Activated CD4-positive, alpha-beta T cell treated with anti-CD3 and anti-CD28 coated beads for 48 hours (primary cell): ENCODE measurements around the gene SRSF1.
A peak's percentile ranks its signal among the peaks of the same experiment; 100 is the strongest.
"Not testable (repeated sequence)": the region's sequence is repeated elsewhere in the genome, so short reads cannot be mapped to it uniquely, and the experiment has no call there.

Experiments used
- DNase-seq: peaks from one replicate; pipeline ENCODE4 v3.0.0-alpha.2; 2020

Gene SRSF1

DNA sequence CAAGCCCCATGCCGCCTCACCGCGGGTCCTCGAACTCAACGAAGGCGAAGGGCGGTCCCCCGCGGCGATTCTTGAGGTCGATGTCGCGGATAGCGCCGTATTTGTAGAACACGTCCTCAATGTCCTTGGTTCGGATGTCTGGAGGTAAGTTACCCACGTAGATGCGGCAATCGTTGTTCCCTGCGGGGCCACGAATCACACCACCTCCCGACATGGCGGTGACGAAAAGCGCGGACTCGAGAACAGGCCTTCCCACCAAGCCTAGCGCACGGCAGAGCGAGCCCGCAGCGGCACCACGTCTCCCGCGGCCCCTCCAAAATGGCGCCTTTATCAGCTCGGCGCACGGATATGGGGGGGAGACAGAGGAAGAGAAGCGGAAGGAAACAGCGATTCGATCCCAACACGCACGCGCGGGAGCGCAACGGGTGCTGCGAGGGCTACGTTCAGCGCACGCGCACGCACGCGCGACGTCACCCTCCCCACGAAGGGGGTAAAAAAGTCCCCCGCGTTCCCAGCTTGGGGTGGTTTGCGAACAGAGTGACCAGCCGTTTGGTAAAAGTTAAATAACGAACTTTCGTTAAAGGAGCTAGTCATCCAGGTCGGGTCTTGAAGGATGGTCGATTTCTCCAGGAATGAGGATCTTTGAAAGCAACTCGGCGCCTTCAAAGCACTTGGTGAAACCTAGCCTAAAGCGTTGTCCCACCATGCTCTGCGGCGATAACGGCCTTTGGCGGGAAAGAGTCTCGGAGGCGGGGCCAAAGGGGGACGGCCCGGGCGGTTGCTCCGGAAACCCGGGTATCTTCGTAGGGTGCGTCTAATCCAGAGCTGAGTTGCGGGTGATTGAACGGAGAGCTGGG, at the start of gene SRSF1:
Gene SRSF1 (minus strand): TSS at position 323 of the 857 bp plus-strand sequence. CDS start 109 bp downstream, at position 214.
- DNase-seq, result peak; percentile 99

DNA sequence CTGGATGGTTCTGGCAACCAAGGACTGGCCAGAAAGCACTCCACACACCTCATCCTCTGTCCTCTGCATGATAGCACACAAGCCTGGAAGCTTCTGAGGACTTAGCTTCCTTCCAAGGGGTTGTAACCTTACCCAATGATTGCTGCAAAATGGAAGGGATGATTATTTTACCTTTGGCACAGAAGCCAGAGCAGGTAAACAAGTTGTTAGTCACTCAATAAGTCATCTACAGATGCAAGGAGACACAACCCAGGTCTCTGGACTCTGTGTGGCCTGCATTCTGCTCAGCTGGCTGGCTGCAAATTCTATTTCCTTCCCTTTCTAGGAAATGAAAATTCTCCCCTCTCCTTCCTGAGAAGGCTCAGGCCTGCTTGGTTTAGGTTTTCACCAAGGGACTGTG, 49.4 kb upstream of the SRSF1 start:
- DNase-seq, result no peak

DNA sequence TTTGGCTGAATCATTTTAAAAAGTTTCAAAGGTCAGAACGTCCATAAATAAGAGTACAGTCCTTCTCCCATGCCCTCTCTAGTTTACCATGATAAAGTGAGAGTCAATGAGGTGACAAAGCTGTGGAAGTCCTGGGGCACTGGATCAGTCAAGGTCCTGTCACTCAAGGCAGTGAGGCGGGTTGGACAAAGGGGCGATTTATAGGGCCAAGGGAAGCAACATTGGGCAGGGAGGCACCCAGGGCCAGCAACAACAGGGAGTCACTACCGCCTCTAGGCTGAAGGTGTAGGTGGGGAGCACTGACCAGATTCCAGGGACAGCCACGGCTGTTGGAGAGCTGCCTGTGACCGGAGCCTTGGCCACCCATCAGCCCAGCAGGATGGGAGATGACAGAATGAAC, 47.6 kb upstream of the SRSF1 start:
- DNase-seq, result no peak

DNA sequence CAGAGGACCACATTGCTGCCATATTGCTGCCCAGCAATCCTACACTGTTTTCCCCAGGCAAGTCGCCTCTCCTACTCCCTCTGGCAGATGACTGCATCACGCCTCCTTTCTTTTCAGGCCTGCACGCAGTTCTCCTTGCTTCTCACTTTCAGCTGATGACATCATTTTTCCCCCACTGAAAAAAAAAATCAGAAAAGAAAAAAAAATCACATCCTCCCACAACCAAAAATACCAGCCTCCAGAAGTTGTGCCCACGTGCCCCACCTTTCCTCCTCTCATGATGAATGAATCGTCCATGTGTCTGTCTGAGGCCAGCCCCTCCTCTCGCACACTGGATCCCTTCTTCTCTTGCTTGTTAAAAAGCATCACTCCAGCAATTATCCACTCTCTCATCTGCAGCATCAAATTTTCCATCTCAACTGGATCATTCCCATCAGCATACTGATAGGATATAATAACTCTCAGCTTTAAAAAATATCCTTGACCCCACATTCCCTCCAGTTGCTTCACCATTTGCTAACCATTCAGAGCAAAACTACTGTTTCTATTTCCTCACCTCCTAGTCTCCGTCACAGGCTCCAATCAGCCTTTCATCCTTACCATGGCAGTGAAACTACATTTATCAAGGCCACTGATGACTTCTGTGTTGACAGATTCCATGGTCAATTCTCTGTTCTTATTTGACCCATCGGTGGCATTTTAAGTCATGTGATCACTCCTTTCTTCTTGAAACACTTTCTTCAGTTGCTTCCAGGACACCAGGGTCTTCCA, 46.1 kb upstream of the SRSF1 start:
- peak; percentile 41 for DNase-seq

- DNase-seq, result no peak
Observed at GRCh38 chr17:58052407-58052806, 45.4 kb upstream of the SRSF1 start.

- no peak for DNase-seq
Observed at GRCh38 chr17:58051468-58051867, 44.4 kb upstream of the SRSF1 start.

DNA sequence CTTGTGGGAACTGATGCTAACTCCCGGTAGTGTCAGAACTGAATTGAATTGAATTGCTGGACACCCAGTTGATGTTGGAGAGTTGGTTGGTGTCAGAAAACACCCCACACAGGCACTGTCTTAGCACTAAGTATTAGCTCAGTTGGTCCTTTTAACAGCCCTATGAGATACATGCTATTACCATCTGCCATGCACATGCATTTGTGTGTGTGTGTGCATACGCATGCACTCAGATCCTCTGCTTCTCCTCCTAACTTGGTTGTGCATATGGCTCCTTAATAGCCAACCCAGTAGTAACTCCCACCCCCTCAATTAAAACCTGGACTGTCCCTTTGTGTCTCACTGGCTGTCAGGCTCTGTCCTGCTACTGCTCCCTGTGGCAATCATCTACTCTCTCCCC, 43.9 kb upstream of the SRSF1 start:
- DNase-seq, result no peak

DNA sequence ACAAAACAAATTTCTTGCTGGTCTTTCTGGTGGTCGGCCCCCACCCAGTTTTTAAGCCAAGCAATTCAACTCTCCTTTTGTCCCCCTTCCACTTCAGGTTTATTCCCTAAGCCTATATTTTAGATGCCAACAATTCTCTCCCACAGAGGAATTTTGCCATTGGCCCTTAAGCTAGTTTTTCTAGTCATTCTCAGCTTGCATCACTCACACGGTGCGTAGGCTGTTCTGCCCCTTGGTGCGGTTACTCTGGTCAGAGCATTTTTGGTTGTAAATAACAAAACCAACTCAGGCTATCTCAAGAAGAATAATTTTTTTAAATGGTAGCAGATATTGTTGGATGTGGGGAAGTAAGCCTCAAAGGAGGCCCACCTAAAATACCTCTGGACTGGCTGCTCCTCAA, 42.5 kb upstream of the SRSF1 start:
- DNase-seq, result no peak

GRCh38 chr17:58047376-58048150, 40.5 kb upstream of the SRSF1 start:
- no peak for DNase-seq

GRCh38 chr17:58046239-58047094, 39.4 kb upstream of the SRSF1 start:
- no peak for DNase-seq

DNA sequence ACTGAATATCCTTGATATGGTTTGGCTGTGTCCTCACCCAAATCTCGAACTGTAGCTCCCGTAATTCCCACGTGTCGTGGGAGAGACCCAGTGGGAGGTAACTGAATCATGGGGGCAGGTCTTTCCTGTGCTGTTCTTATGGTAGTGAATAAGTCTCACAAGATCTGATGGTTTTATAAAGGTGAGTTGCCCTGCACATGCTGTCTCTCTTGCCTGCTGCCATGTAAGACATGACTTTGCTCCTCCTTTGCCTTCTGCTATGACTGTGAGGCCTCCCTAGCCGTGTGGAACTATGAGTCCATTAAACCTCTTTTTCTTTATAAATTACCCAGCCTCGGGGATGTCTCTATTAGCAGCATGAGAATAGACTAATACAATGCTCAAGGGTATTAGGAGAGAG, 37.2 kb upstream of the SRSF1 start:
- DNase-seq, result not testable (repeated sequence)

DNA sequence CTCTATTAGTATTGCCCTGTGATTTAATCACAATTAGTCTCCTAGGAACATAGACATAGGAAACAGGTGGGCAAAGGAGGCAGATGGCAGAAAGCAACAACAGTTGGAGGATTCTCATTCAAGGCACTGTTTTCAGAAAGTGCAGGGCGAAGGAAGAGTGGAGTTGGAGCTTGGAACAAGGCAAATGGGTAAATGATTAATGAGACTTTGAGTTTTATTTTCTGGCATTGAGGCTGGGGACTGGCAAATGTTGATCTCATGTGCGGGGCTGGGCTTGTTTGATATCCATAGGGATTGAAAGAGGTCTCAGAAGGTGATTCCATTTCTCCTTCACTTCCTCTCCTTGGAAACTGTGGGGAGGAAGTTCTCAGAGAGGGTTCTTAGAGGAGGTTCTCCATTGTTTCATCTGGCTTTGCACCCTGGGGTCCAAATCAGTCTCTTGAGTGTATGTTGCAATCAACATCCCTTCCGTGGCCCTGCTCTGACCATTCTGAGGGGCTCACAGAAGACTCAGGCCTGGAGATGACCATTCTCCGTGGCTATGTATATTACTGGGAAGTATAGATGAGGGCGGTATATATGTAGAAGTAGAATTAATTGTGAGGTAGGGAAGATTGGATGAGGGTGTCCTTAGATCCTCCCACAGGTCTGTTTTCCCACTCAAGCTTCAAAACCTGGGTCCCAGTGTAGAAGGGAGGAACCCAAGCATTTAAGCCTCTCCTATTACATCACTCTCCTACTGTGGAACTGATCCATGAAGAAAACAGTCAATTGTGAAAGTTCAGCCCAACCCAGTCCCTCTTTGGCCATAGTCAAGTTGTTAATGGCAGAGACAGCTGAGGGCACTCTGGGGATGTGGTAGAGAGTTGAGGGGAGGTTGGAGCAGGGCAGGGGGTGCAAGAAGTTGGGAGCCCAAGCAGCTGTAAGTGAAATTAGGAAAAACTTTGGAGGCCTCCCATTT, 36.5 kb upstream of the SRSF1 start:
- no peak for DNase-seq

DNA sequence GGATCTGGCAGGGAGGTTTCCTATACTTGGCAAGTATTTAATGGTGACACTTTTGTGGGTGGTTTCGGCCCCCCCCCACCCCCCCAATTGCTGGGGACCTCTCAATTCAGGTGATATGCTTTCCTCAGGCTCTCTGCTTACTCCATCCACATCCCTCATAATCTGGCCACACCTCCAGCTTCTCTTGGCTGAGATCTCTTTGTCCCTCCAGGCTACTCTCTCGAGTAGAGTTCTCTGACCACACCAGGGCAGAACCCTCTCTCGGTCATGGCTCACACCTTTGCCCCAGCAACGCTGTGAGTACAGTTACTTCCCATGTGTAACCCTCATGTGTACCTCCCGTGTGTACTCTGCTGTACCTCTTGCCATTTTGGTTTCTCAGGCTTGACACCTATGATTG, 34.1 kb upstream of the SRSF1 start:
- no peak for DNase-seq

GRCh38 chr17:58040386-58040785, 33.3 kb upstream of the SRSF1 start:
- DNase-seq, result no peak

DNA sequence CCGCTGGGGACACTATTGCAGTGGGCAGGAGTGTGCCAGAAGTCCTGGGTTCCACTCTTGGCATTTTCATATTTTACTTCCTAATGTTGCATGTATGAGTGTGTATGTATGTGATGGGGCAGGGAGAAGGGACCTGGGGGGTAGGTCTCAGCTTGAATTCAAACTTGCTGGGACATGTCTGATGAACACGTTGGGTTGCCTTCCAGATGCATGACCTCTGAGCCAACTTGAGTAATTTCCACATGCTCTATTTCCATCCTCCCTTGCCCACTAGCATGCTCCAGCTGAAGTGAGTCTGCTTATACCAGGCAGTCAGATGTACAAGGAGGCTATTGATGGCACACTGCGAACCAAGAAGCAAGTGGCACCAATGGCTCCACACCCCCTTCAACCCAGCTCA, 32.9 kb upstream of the SRSF1 start:
- no peak for DNase-seq

- DNase-seq, result no peak
Observed at GRCh38 chr17:58032691-58033415, 25.8 kb upstream of the SRSF1 start.

DNA sequence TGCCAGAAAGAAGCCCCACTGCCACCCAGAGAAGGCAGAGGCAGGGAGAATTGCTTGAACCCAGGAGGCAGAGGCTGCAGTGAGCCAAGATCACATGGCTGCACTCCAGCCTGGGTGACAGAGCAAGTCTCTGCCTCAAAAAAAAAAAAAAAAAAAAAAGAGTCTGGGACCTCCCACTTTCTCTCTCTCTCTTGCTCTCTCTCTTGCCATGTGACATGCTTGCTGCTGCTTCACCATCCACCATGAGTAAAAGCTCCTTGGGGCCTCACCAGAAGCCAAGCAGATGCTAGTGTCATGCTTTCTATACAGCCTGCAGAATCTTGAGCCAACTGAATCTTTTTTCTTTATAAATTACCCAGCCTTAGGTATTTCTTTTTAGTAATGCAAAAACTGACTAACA, 21.5 kb upstream of the SRSF1 start:
- DNase-seq, result no peak

DNA sequence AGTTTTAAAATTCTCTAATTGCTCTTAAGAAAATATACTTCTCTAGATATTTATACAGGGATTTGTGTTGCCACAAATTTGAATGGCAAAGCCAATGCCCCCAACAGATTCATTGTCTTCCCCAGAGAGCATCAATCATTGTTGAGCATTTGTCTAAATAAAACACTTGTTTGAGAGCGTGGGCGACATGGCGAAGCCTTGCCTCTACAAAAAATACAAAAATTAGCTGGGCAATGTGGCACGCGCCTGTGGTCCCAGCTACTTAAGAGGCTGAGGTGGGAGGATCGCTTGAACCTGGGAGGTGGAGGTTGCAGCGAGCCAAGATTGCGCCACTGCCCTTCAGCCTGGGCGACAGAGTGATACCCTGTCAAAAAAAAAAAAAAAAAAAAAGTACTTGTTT, 13.4 kb upstream of the SRSF1 start:
- DNase-seq, result no peak

GRCh38 chr17:58019521-58019920, 12.5 kb upstream of the SRSF1 start:
- DNase-seq, result no peak

GRCh38 chr17:58019039-58019438, 12.0 kb upstream of the SRSF1 start:
- DNase-seq, result no peak
